ENCODE measurements around the gene GCN1.
"Not testable (repeated sequence)": the region's sequence is repeated elsewhere in the genome, so short reads cannot be mapped to it uniquely, and the experiment has no call there.

Gene GCN1

DNA sequence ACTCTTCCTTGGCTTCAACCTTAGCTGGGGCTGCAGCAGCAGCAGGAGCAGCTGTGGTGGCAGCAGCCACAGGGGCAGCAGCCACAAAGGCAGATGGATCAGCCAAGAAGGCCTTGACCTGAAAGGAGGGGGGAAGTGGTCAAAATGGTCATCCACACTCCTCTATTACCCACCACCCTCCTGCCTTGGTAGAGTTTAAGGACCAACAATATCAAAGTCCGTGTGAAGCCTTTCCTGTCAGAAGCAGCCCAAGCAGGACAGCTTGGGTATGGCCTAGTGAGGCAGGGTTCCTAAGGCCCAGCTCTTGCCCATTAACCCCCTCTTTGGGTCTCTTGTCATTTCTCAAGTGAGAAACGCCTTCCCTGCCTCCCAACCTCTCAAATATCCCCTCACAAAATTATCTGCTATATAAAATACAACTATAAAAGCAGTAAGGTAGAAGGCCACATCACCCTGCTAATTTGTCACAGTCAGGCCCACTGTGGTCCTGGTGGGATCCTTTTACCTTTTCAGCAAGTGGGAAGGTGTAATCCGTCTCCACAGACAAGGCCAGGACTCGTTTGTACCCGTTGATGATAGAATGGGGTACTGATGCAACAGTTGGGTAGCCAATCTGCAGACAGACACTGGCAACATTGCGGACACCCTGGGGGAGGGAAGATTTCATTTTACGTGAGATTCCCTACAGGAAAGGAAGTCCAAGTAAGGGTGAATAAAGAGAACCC, 2.5 kb upstream of the GCN1 start:
- DNase-seq: peak; percentile 32
- in situ Hi-C loops (cut with MboI; ENCODE audit: low pct_unique_long_range_greater_than_20kb, low sequenced_read_pairs): not testable (repeated sequence)

DNA sequence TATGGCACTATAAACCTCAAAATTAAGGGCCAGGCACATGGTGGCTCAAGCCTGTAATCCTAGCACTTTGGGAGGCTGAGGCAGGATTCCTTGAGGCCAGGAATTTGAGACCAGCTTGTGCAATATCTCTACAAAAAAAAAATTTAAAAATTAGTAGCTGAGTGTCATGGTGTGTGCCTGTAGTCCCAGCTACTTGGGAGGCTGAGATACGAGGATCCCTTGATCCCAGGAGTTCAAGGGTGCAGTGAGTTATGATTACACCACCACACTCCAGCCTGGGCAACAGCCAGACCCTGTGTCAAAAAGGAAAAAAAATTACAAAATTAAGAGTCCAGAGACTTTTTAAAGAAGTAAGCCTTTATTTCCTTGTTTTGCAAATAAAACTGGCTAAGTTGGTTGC, 1.8 kb upstream of the GCN1 start:
- no peak for DNase-seq
- in situ Hi-C loops (cut with MboI; ENCODE audit: low pct_unique_long_range_greater_than_20kb, low sequenced_read_pairs): no loop called here

DNA sequence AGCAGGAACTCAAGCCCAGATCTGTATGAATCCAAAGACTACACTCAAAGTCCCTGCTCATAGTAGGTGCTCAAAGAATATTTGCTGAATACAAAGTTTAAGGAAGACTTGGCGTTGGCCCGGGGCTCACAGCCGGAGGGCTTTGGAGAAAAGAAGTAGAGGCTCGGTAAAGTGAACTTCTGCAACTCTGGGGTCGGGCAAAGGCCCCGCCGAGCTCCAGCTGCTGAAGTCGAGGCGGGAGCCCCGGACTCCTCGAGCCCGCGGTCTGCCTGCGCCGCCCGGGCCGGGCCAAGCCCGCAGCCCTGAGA, 335 bp downstream of the GCN1 start:
- DNase-seq: no peak
- in situ Hi-C loops (cut with MboI; ENCODE audit: low pct_unique_long_range_greater_than_20kb, low sequenced_read_pairs): no loop called here

DNA sequence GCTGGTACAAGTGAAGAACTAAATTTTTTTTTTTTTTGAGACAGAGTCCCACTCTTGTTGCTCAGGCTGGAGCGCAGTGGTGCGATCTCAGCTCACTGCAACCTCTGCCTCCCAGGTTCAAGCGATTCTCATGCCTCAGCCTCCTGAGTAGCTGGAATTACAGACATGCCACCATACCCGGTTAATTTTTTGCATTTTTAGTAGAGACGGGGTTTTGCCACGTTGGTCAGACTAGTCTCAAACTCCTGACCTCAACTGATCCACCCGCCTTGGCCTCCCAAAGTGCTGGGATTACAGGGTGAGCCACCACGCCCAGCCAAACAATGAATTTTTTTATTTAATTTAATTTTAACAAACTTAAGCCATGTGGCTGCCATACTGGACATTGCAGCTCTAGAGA, 1.2 kb downstream of the GCN1 start:
- in situ Hi-C loops (cut with MboI; ENCODE audit: low pct_unique_long_range_greater_than_20kb, low sequenced_read_pairs); DNase-seq: not testable (repeated sequence)

DNA sequence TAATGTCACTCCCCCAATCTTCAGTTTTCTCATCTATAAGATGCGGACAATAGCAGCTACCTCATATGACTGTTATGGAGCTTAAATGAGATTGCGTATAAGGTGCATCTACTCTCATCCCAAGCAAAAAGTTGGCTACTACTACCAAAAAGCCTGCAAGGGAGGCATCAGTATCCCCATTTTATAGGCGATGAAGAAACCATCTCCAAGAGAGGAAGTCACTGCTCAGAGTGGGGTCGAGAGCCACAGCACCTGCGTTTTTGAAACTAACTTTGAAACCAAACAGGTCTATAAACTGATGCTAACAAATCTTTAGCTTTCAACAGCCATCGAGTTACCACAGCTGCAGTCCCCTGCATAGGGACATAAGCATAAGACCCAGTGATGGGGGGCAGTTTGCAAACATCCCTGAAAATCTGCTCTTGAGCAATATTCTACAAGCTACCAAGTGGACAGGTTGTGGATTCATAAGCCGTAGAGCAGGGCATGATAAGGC, 3.5 kb downstream of the GCN1 start:
- DNase-seq: no peak
- in situ Hi-C loops (cut with MboI; ENCODE audit: low pct_unique_long_range_greater_than_20kb, low sequenced_read_pairs): no loop called here

DNA sequence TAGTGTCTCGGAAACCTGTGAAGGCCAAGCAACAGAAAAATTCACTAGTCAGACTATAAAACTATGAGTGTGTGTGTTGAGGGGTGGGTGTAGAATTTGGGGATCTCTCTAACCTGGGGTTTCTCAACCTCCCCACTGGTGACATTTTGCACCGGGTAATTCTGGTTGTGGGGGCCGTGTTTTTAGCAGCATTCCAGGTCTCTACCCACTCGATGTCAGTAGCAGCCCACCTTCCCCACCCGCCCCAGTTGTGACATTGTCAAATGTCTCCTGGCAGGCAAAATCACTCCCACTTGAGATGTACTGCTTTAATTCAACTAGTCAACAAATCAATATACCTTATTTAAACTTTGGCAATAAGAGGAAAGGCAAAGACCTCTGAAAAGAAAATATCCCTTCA, 4.1 kb downstream of the GCN1 start:
- in situ Hi-C loops (cut with MboI; ENCODE audit: low pct_unique_long_range_greater_than_20kb, low sequenced_read_pairs): no loop called here
- no peak for DNase-seq

DNA sequence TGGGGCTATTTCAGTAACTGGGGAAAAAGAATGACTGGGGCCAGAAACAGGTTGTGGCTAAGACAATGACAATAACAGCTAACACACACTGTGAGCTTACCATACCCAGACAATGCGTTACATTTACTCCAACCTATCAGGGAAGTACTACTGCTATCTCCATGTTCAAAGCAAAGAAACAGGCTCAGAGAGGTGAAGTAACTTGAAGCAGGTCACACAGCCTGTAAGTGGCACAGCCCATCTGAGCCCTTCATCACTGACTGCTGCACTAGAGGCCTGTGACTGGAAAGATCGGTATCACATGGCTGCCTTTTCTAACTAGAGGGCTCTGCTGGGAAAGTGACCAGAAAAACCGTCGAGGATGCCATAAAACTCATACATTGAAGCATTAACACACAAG, 7.9 kb downstream of the GCN1 start:
- in situ Hi-C loops (cut with MboI; ENCODE audit: low pct_unique_long_range_greater_than_20kb, low sequenced_read_pairs): no loop called here
- no peak for DNase-seq

DNA sequence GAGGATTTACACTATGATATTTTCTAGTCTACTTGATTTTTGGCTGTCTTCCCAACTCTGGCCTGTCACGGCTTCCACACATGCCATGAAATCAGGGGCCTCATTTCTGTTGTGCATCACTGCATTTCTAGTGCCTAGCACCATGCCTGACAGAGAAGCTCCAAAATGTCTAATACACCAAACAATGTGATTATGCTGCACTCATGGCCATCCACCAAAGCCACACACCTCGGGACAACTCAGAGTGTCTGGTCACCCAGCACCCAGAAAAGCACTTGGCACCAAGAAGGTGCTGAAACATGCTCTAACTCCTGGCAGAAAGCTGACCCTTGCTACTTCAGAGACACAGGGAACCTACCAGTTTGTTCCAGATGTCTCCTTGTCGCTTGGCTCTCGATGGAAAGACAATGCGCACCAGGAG, 11.3 kb downstream of the GCN1 start:
- no peak for DNase-seq
- in situ Hi-C loops (cut with MboI; ENCODE audit: low pct_unique_long_range_greater_than_20kb, low sequenced_read_pairs): no loop called here

DNA sequence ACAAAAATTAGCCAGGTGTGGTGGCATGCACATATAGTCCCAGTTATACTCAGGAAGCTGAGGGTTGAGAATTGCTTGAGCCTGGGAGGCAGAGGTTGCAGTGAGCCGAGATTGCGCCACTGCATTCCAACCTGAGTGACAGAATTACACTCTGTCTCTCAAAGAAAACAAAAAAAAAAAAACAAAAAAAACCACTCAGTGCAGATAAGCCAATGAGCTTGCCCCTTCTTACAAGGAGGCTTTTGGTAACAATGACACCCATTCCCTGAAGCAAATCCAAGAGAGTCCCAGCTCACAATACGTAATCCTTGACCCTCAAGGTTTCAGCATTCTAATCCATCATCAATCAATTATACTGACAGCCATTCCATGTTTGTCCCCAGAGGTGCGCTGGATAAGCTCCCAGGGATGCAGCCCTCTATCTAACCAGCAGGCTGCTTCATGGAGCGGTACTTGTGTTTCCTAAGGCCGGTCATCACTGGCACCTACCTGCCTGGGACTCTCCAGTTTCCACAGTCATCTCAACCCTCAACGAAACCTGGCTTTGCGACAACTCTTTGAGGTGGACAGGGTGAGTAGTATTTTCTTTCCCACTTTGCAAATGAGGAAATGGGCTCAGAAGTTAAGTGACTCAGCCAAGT, 12.4 kb downstream of the GCN1 start:
- in situ Hi-C loops (cut with MboI; ENCODE audit: low pct_unique_long_range_greater_than_20kb, low sequenced_read_pairs): no loop called here
- DNase-seq: no peak

DNA sequence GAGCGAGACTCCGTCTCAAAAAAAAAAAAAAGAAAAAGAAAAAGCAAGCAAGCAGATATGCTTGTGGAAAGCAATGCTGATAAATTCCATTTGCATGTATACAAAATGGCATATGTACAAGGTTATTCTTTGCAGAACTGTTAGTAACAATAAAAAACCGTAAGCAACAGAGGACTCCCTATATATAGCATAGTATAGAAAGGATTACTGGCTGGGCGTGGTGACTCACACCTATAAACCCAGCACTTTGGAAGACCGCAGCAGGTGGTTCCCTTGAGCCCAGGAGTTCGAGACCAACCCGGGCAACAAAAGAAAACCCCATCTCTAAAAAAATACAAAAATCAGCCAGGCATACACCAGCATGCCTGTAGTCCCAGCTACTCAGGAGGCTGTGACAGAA, 13.5 kb downstream of the GCN1 start:
- in situ Hi-C loops (cut with MboI; ENCODE audit: low pct_unique_long_range_greater_than_20kb, low sequenced_read_pairs): no loop called here
- DNase-seq: no peak

DNA sequence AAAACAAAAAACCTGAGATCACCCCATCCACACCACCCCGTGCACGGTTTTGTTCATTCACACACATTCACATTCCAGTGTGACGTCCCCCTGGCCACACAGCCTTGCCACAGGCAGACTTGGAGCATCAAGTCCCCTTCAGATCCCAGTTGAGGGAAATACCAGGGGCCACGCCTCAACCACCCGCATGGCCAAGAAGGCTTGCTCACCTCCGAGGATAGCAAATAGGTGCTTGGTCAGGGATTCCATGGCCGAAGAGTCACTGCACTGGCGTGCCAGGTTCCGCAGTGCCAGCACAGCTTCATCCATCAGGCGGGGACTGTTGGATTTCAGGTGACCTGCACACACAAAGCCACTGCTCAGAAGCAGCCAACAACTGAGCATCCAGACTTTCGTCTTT, 19.0 kb downstream of the GCN1 start:
- in situ Hi-C loops (cut with MboI; ENCODE audit: low pct_unique_long_range_greater_than_20kb, low sequenced_read_pairs): no loop called here
- DNase-seq: no peak

DNA sequence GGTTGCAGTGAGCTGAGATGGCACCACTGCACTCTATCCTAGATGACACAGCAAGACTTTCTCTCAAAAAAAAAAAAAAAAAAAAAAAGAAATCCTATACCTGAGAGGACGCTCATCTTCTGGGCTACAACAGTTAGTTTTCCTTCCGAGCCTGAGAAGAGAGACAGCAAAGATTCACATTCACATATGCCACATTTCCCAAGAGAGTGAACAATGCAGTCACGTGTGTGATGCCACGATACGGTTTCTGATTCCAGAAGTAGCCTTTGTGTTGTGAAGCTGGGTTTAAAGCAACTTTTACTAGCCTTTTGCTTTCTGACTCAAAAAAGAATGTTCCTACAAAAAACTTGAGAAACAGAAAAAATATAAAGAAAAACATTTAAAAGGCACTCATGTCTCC, 19.5 kb downstream of the GCN1 start:
- DNase-seq: no peak
- in situ Hi-C loops (cut with MboI; ENCODE audit: low pct_unique_long_range_greater_than_20kb, low sequenced_read_pairs): no loop called here

DNA sequence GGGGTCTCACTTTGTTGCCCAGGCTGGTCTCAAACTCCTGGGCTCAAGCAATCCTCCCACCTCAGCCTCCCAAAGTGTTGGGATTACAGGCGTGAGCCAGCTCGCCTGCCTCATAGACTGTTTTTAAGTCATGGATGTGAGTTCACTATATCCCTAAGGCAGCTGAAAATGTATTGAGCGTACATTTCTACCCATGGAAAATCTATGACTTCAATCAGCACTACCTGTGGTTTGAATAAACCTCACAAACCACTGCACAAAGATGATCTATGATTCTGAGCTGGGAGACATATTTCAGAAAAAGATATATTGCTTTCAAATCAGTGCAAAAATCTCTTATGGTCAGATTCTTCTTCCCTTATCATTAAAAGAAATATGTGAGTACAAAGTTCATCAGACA, 22.5 kb downstream of the GCN1 start:
- no peak for DNase-seq
- in situ Hi-C loops (cut with MboI; ENCODE audit: low pct_unique_long_range_greater_than_20kb, low sequenced_read_pairs): no loop called here

DNA sequence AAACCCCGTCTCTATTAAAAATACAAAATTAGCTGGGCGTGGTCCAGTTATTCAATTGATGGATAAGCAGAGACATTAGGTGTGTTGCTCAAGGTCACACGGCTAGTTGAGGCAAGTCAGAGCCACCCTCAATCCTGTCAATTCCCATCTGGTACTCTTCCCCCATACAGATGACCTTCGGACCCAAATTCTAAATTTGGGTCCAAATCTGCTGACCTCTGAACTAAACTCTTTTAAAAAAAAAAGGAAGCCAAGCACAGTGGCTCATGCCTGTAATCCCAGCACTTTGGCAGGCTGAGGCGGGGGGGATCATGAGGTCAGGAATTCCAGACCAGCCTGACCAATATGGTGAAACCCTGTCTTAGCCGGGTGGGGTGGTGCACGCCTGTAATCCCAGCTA, 23.9 kb downstream of the GCN1 start:
- DNase-seq: no peak
- in situ Hi-C loops (cut with MboI; ENCODE audit: low pct_unique_long_range_greater_than_20kb, low sequenced_read_pairs): no loop called here

DNA sequence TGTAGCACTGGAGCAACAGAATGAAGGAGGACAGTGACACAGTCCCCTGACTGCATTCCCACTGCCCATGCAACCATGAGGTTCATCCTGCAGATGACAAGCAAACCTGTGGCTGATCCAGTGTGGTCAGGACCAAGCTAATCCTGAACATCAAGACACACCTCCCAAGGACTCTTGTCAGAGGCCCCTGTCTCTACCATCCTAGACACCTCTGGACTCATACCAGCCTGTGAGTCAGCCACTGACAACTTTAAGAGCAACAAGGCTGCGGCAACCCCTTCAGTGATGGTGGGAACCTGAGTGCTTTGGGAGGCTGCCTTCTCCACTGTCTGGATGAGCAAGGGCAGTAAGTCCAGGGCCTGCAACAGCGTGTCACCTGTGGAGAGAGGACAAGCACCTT, 24.6 kb downstream of the GCN1 start:
- DNase-seq: no peak
- in situ Hi-C loops (cut with MboI; ENCODE audit: low pct_unique_long_range_greater_than_20kb, low sequenced_read_pairs): no loop called here

DNA sequence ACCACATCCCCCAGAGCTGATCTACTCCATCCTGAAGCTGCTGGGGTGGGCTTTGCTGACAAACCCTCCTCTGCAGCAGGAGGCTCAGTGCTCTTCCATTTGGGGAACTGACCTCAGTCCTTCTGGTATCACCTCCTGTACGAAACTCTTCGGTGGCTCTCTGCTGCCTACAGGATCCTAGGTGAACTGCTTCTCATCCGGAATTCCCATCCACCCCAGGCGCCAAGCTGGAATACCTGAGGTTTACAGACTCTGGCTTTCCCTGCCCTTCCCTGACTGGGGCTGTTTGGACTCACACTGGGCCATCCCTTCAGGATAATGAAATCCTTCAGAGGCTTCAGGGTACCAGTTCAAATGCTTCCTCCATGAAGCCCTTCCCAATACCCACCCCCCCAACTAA, 26.2 kb downstream of the GCN1 start:
- in situ Hi-C loops (cut with MboI; ENCODE audit: low pct_unique_long_range_greater_than_20kb, low sequenced_read_pairs): no loop called here
- no peak for DNase-seq

DNA sequence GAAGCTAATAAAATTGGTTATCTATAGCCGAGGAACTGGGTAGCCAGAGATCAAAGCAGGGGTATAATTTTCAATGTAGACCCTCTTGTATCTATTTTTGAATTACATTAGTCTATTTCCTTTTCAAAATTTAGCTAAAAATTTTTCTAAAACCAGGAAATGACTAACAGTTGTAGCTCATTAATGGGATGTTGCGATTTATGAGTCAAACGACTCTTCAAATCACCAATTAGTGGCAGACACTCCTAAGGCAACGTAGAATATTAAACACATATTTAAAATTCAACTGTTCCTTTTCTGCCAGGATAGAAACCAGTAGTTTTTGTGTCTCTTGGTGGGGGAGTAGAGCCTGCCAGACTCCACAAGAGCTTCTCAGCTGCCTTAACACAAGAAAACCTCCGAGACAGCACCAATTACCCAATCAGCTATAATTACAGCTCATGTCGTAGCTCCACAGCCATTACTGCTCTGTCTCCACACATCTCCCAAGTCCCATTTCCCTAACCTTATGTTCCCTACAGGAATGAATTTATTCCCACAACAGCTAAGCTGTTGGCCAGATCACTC, 26.9 kb downstream of the GCN1 start:
- in situ Hi-C loops (cut with MboI; ENCODE audit: low pct_unique_long_range_greater_than_20kb, low sequenced_read_pairs): no loop called here
- DNase-seq: no peak

DNA sequence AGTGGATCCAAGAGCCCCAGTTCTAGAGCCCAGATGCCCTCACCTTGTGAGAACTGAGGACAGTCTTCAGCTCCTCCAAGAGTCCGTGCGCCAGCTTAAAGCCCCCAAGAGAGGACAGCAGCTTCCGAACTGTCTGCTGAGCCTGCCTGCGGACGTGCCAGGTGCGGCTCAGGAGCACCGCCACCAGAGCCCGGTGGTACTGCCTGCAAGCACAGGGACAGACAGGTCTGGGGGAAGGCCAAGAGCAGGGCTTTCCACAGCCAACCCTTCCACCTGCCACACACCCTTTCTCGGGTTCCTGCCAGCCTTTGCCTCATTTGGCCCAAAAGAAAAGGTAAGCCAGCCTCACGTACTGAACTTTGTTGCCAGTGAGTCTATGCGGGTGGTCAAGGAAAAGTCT, 30.2 kb downstream of the GCN1 start:
- in situ Hi-C loops (cut with MboI; ENCODE audit: low pct_unique_long_range_greater_than_20kb, low sequenced_read_pairs): no loop called here
- DNase-seq: no peak

DNA sequence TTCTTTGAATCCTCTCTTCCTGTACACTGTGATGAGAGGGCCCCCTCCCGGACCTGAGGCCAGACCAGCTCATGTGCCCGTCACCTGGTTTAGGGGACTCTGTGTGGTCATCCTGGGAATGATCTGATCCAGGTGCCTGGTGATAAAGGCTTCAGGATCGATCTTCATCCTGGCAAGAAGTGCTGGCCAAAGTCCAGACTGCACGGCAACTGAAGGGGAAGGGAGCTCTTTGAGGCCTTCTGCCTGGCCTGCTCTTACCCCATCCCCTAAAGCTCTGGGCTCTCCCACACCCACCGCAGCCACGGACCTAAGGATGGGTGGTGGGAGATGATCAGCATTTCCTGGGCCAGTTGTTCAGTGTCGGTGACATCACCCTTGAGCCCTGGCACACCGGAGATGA, 31.8 kb downstream of the GCN1 start:
- DNase-seq: no peak
- in situ Hi-C loops (cut with MboI; ENCODE audit: low pct_unique_long_range_greater_than_20kb, low sequenced_read_pairs): no loop called here

DNA sequence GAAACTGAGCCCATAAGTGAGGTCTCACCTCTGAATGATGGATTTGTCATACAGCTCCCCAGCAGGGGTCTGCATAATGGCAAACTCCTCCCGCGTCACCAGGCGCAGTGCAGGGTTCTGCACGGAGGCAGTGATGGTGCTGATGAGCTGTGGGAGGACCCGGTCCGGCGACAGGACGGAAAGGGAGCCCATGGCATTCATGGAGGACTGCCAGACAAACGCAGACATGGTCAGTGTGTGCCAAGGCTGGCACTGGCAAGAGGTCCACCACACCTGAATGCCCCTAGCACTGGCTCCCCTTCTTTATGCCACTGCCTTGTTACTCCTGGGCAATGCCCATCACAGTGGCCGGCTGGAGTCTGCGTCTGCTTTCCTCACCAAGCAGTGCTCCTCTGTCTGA, 32.7 kb downstream of the GCN1 start:
- no peak for DNase-seq
- in situ Hi-C loops (cut with MboI; ENCODE audit: low pct_unique_long_range_greater_than_20kb, low sequenced_read_pairs): no loop called here
